Psoas muscle (tissue), 8 donors: ENCODE data around the gene SSTR3. TPM values are rescaled to one million over a fixed set of nuclear protein-coding genes. Genes with fewer than 3 reads are reported as not detected.

ENCODE experiments used
- ATAC-seq, 4 donors: fragments of 200-7000 bp; cut with Tn5 transposase; one replicate each; pipeline ENCODE4 v1.9.1; 2020; ENCODE audit warnings: moderate library complexity in 3 of 4, mild to moderate bottlenecking in 2 of 4
- DNase-seq, 2 donors: peaks; one replicate each; pipeline ENCODE4 v3.0.0-alpha.2; 2020
- H3K27ac ChIP-seq: fragments of 200-600 bp; one replicate; pipeline ENCODE4 v1.8.0; 2022
- H3K27me3 ChIP-seq, 3 donors: fragments of 200-600 bp in 1 of 3; one replicate each; pipeline versions ENCODE4 v1.6.1 to v1.8.0; 2013 to 2022; ENCODE audit warnings: low read length in 2 of 3, mild to moderate bottlenecking in 2 of 3, moderate library complexity in 1 of 3; ENCODE audit not compliant: insufficient read depth in 3 of 3
- H3K36me3 ChIP-seq, 2 donors: fragments of 200-600 bp in 1 of 2; one replicate each; pipeline versions ENCODE4 v1.6.1 to v1.8.0; 2013 to 2022; ENCODE audit warnings: low read depth in 1 of 2, mild to moderate bottlenecking in 1 of 2, moderate library complexity in 1 of 2; ENCODE audit not compliant: insufficient read depth in 1 of 2
- H3K4me1 ChIP-seq: fragments of 200-600 bp; one replicate; pipeline ENCODE4 v1.8.0; 2022
- H3K4me3 ChIP-seq: fragments of 200-600 bp; one replicate; pipeline ENCODE4 v1.8.0; 2022; ENCODE audit warnings: mild to moderate bottlenecking
- H3K9me3 ChIP-seq: fragments of 200-600 bp; one replicate; pipeline ENCODE4 v1.8.0; 2022
- CTCF ChIP-seq: fragments of 200-600 bp; IDR thresholded peaks from one replicate; pipeline ENCODE4 v1.8.0; 2022; ENCODE audit warnings: antibody characterized with exemption
- WGBS, 3 donors: extraction: QIAGEN DNeasy Blood & Tissue Kit; methylation state at CpG; one replicate each; pipeline versions ENCODE4 v1.1.6 to v1.1.7; 2013; 5-methylcytosine and 5-hydroxymethylcytosine counted together
- intact Hi-C, 2 donors: fragments of 100-400 bp; cut with DNase I; formaldehyde crosslinking; loops; one replicate each; pipeline versions ENCODE4 v1.11.0 to v1.14.2; 2022
- polyA plus RNA-seq, 3 donors: library from polyadenylated mRNA; stranded (reverse); fragments of 200-250 nt; gene quantifications; one replicate each; pipeline ENCODE4 v1.2.3, GENCODE V29; 2013
- total RNA-seq, 4 donors: library from RNA; stranded (reverse); fragmentation: NEBNext Ultra II Directional in 2 of 4; extraction: Animal tissue kit (Norgen Biotek cat#: 25700) in 2 of 4; gene quantifications; one replicate each; pipeline versions ENCODE4 v1.2.1 to v1.2.4, GENCODE V29; 2021 to 2023
- donor health status: healthy with polysubstance abuse.
- donor health status: DM: no; HTN: no; CAD: no; lungs with moderate emphysema.
- donor health status: Bipolar disorder and iron deficiency.
- donor health status: healthy.
- donor health status: DM: yes; HTN: yes; CAD: no.
- donor health status: DM: no; HTN: no; CAD: no.
- donor health status: DM: no; HTN: no; CAD: no.
- donor health status: DM: yes; HTN: yes; CAD: no.

The SSTR3 gene
- total and polyA plus RNA-seq, 7 donors = 0.01 TPM; not detected in 6

- H3K36me3 ChIP-seq = no peaks in the 10 kb centered on the region
- no peaks in the 10 kb centered on the region for H3K9me3 ChIP-seq
- peaks cover 27% of the 10 kb centered on the region for H3K4me1 ChIP-seq
- peak overlapping the region; percentile 98 for H3K27ac ChIP-seq
- no peaks in the 10 kb centered on the region for H3K27me3 ChIP-seq
- intact Hi-C loops = loop anchor here (2.0 to 5.0 kb wide), 4 partner anchors 31 to 422 kb away; partner anchors contain the start of gene IFT27 (in 1 of the 2)
- DNase-seq (no peak), ATAC-seq (no peak)
- peak; percentile 1 for TF ChIP-seq CTCF
- peak overlapping the region; percentile 86 for H3K4me3 ChIP-seq
- 13 to 19% (median 14%) methylated on average over 12 of the region's 12 CpGs for WGBS, 3 donors
Measured at GRCh38 chr22:37199760-37200108, 12.5 kb downstream of the SSTR3 start.

- peak; percentile 98 to 99 for DNase-seq
- Histone ChIP-seq H3K27ac (peak overlapping the region; percentile 98), H3K4me3 (peak overlapping the region; percentile 86), H3K36me3 (no peaks in the 10 kb centered on the region), H3K9me3 (no peaks in the 10 kb centered on the region), H3K4me1 (peaks cover 27% of the 10 kb centered on the region), H3K27me3 (no peaks in the 10 kb centered on the region)
- peak; percentile 84 to 89 (median 87) for ATAC-seq
- intact Hi-C loops = loop anchor here (2.0 kb wide), 2 partner anchors 30 to 122 kb away; no protein-coding TSS in a partner anchor
- 0 to 1% (median 1%) methylated on average over 53 to 58 of the region's 58 CpGs for WGBS, 3 donors
- TF ChIP-seq CTCF = peak; percentile 94
Measured at GRCh38 chr22:37199103-37199759, 13.0 kb downstream of the SSTR3 start.

- H3K4me3 ChIP-seq = peak overlapping the region; percentile 86
- peaks cover 29% of the 10 kb centered on the region for H3K4me1 ChIP-seq
- H3K27ac ChIP-seq = peak overlapping the region; percentile 98
- DNase-seq (peak; percentile 90 to 93), ATAC-seq (peak; percentile 65 to 80 (median 69))
- WGBS, 3 donors = 1 to 4% (median 3%) methylated on average over 43 to 51 of the region's 51 CpGs
- H3K36me3 ChIP-seq = no peaks in the 10 kb centered on the region
- intact Hi-C loops = loop anchor here (1.0 to 2.0 kb wide), 3 partner anchors 30 to 122 kb away; no protein-coding TSS in a partner anchor
- H3K27me3 ChIP-seq = no peaks in the 10 kb centered on the region
- no peaks in the 10 kb centered on the region for H3K9me3 ChIP-seq
- peak; percentile 93 for TF ChIP-seq CTCF
Measured at GRCh38 chr22:37198258-37199102, 13.8 kb downstream of the SSTR3 start.

GRCh38 chr22:37197451-37198257 is 14.6 kb downstream of the SSTR3 start:
- ATAC-seq = peak; percentile 67 to 73 (median 72)
- Histone ChIP-seq H3K27me3 (no peaks in the 10 kb centered on the region), H3K9me3 (no peaks in the 10 kb centered on the region), H3K4me3 (peak overlapping the region; percentile 86), H3K27ac (peak overlapping the region; percentile 98), H3K4me1 (peaks cover 34% of the 10 kb centered on the region), H3K36me3 (no peaks in the 10 kb centered on the region)
- 20 to 32% (median 25%) methylated on average over 12 of the region's 12 CpGs for WGBS, 3 donors
- TF ChIP-seq CTCF = no peak
- peak; percentile 69 to 84 for DNase-seq
- intact Hi-C loops = loop anchor here (1.0 to 2.0 kb wide), 3 partner anchors 29 to 121 kb away; no protein-coding TSS in a partner anchor
